GM10266 (cell line): ENCODE data around the gene C1orf53.

Experiments used
- DNase-seq: peaks from one replicate; pipeline ENCODE4 v3.0.0; 2012; ENCODE audit errors: extremely low spot score
- CTCF ChIP-seq: IDR thresholded peaks from 2 replicates; pipeline ENCODE4 v1.5.1; 2012; ENCODE audit warnings: mild to moderate bottlenecking, low read depth; ENCODE audit not compliant: control insufficient read depth, insufficient read depth; ENCODE audit errors: missing control alignments

C1orf53 gene

GRCh38 chr1:197908716-197909220, 6.3 kb downstream of the C1orf53 start:
- no peak for TF ChIP-seq CTCF
- DNase-seq: no peak

- no peak for DNase-seq
- no peak for TF ChIP-seq CTCF
Observed at GRCh38 chr1:197909384-197909783, 7.0 kb downstream of the C1orf53 start.

GRCh38 chr1:197910120-197910991, 7.9 kb downstream of the C1orf53 start:
- no peak for TF ChIP-seq CTCF
- DNase-seq: peak; percentile 8

- peak; percentile 11 for DNase-seq
- TF ChIP-seq CTCF: no peak
Observed at GRCh38 chr1:197911111-197911856, 8.9 kb downstream of the C1orf53 start.

- DNase-seq: peak; percentile 15
Observed at GRCh38 chr1:197911857-197912696, 9.6 kb downstream of the C1orf53 start.

More at GRCh38 chr1:197911857-197912696, 9.6 kb downstream of the C1orf53 start:
- no peak for TF ChIP-seq CTCF
